HUES64 (cell line): Measurements from ENCODE around the gene POLR3E.
"Not testable (repeated sequence)": the region's sequence is repeated elsewhere in the genome, so short reads cannot be mapped to it uniquely, and the experiment has no call there.

Experiments
- H3K27ac ChIP-seq: 2 replicates; pipeline ENCODE4 v1.7.0; 2013; ENCODE audit warnings: low read depth, low read length, inconsistent platforms
- H3K27me3 ChIP-seq: 2 replicates; pipeline ENCODE4 v1.6.1; 2013; ENCODE audit warnings: mild to moderate bottlenecking, low read length; ENCODE audit not compliant: insufficient read depth
- H3K36me3 ChIP-seq: 2 replicates; pipeline ENCODE4 v1.6.1; 2013; ENCODE audit warnings: mild to moderate bottlenecking, low read length; ENCODE audit not compliant: insufficient read depth
- H3K4me1 ChIP-seq: 2 replicates; pipeline ENCODE4 v1.6.1; 2013; ENCODE audit warnings: mild to moderate bottlenecking, low read length, moderate library complexity; ENCODE audit not compliant: insufficient read depth
- H3K4me3 ChIP-seq: 2 replicates; pipeline ENCODE4 v1.5.1; 2013; ENCODE audit warnings: mild to moderate bottlenecking, low read length, moderate library complexity
- H3K9ac ChIP-seq: 2 replicates; pipeline ENCODE4 v1.6.1; 2013; ENCODE audit warnings: mild to moderate bottlenecking, low read depth, low read length
- H3K9me3 ChIP-seq: 2 replicates; pipeline ENCODE4 v1.6.1; 2013; ENCODE audit warnings: low read depth, low read length; ENCODE audit not compliant: insufficient read depth
- WGBS: fragments of 150-250, 120-280 bp; methylation state at CpG from one replicate; pipeline ENCODE4 v1.1.7; 2013; ENCODE audit warnings: missing lambda C conversion rate; 5-methylcytosine and 5-hydroxymethylcytosine counted together

Gene POLR3E

DNA sequence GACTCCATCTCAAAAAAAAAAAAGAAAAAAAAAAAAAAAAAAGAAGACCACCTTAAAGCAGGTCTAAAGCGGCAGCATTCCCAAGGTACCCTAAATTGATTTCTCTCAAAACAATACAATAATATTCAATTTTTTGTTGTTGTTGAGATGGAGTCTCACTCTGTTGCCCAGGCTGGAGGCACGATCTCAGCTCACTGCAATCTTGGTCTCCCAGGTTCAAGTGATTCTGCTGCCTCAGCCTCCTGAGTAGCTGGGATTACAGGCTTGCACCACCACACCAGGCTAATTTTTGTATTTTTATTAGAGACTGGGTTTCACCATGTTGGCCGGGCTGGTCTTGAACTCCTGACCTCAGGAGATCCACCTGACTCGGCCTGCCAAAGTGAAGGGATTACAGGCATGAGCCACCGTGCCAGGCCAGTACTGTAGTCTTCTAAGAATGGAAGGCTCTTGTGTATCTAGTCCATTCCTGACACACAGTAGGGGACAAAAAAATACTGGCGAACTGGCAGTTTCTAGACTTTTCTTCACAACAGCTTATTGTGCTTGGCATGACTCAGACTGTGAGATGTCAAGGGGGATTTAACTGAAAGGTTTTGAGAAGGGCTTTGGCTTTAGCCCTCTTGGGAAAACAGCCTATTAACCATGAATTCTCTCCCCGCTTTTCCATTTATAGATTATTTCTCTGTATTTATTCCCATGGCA lies 59.9 kb downstream of the POLR3E start:
- no peak overlapping the region for H3K4me3 ChIP-seq
- peaks cover 7% of the 10 kb centered on the region for H3K36me3 ChIP-seq
- H3K27me3 ChIP-seq = no peaks in the 10 kb centered on the region
- peaks cover 38% of the 10 kb centered on the region for H3K4me1 ChIP-seq
- no peak overlapping the region for H3K9ac ChIP-seq
- H3K9me3 ChIP-seq = no peaks in the 10 kb centered on the region
- WGBS = 96% methylated on average over 6 of the region's 7 CpGs
- H3K27ac ChIP-seq = no peak overlapping the region

DNA sequence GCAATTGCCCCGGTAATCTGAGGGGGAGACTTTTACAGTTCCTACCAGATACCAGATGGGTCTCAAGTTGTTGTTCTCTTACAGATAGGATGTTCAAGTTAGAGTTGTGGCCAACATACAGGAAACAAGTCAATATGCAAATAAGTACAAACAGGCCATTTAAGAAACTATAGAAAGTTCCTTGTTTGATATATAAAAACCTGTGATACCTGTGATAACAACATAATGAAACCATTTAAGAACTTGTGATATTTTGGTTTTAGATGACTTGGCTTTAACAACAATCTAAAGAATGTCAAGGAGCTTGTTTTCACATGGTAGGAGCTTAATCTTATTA lies 60.4 kb downstream of the POLR3E start:
- WGBS = 100% methylated on average over 1 of the region's 1 CpG
- Histone ChIP-seq H3K27ac (no peak overlapping the region), H3K36me3 (peaks cover 7% of the 10 kb centered on the region), H3K4me3 (no peak overlapping the region), H3K9me3 (no peaks in the 10 kb centered on the region), H3K27me3 (no peaks in the 10 kb centered on the region), H3K9ac (no peak overlapping the region), H3K4me1 (peaks cover 32% of the 10 kb centered on the region)

DNA sequence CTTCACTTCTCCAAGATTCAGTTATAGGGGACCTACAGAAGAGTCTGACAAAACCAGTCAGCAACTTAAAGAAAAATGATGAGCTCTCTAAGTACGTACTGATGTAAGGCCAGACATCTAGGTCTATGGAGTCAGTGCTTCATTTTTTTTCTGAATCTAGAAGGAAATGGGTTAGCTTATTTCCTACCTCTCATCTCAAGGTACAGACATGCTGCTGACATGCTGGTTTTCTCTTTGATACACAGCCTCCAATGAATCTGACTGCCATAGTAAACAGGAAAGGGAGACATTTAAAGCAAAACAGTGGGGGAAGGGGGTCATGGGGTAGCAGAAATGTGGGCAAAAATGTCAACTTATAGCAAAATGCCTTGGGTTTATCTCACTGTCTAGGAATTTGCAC lies 60.8 kb downstream of the POLR3E start:
- Histone ChIP-seq H3K4me3 (no peak overlapping the region), H3K9me3 (no peaks in the 10 kb centered on the region), H3K27me3 (no peaks in the 10 kb centered on the region), H3K27ac (no peak overlapping the region), H3K4me1 (peaks cover 28% of the 10 kb centered on the region), H3K36me3 (peaks cover 11% of the 10 kb centered on the region), H3K9ac (no peak overlapping the region)
- 93% methylated on average over 1 of the region's 1 CpG for WGBS

GRCh38 chr16:22359679-22360078 lies 62.5 kb downstream of the POLR3E start:
- no peak overlapping the region; the same call in 1 of the 2 replicates for H3K27ac ChIP-seq
- H3K4me1 ChIP-seq = peaks cover 16% of the 10 kb centered on the region
- H3K36me3 ChIP-seq = peaks cover 27% of the 10 kb centered on the region

DNA sequence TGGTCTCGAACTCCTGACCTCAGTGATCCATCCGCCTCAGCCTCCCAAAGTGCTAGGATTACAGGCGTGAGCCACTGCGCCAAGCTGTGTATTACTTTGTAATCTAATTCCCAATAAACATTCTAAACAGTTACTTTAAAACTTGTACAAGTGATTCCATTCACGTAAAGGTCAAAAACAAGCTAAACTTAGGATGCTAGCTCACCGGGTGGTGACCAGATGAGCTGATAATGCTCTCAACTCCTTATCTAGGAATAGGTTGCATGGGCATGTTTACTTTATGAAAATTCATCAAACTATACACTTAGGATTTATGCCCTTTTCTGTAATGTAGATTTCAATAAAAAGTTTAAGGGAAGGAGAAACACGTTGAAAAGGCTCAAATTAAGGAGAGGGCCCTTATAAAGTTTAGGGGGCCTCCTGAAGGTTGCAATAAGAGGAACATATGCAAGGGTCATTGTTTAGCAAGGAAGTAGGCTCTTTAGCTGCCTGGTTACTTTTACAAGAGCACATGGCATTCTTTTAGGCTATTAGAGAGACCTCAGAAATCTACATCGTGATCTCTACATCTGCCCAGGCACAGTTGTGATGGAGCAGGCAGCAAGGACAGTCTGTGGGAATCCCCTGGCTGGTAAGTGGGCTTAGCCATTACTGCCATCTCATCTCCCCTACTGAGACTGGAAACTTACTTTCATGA lies 63.9 kb downstream of the POLR3E start:
- no peak overlapping the region for H3K27ac ChIP-seq
- H3K4me3 ChIP-seq = no peak overlapping the region
- H3K9ac ChIP-seq = no peak overlapping the region
- 92% methylated on average over 8 of the region's 8 CpGs for WGBS
- no peaks in the 10 kb centered on the region for H3K9me3 ChIP-seq
- peaks cover 16% of the 10 kb centered on the region for H3K4me1 ChIP-seq
- H3K36me3 ChIP-seq = peaks cover 37% of the 10 kb centered on the region
- H3K27me3 ChIP-seq = no peaks in the 10 kb centered on the region

More at GRCh38 chr16:22359679-22360078, 62.5 kb downstream of the POLR3E start:
- Histone ChIP-seq H3K9me3 (no peaks in the 10 kb centered on the region), H3K9ac (no peak overlapping the region), H3K27me3 (no peaks in the 10 kb centered on the region), H3K4me3 (no peak overlapping the region)

- H3K27me3 ChIP-seq = no peaks in the 10 kb centered on the region
- H3K27ac ChIP-seq = no peak overlapping the region
- H3K9me3 ChIP-seq = no peaks in the 10 kb centered on the region
- 92% methylated on average over 2 of the region's 2 CpGs for WGBS
- peaks cover 37% of the 10 kb centered on the region for H3K36me3 ChIP-seq
- no peak overlapping the region for H3K9ac ChIP-seq
- H3K4me3 ChIP-seq = no peak overlapping the region
- H3K4me1 ChIP-seq = peaks cover 13% of the 10 kb centered on the region
These were observed 67.0 kb downstream of the POLR3E start for GRCh38 chr16:22364241-22364640.

GRCh38 chr16:22366371-22366770 lies 69.2 kb downstream of the POLR3E start:
- Histone ChIP-seq H3K27ac (no peak overlapping the region), H3K4me3 (no peak overlapping the region), H3K4me1 (peaks cover 24% of the 10 kb centered on the region), H3K36me3 (peaks cover 43% of the 10 kb centered on the region), H3K27me3 (no peaks in the 10 kb centered on the region), H3K9me3 (no peaks in the 10 kb centered on the region), H3K9ac (no peak overlapping the region)
- 98% methylated on average over 2 of the region's 2 CpGs for WGBS

DNA sequence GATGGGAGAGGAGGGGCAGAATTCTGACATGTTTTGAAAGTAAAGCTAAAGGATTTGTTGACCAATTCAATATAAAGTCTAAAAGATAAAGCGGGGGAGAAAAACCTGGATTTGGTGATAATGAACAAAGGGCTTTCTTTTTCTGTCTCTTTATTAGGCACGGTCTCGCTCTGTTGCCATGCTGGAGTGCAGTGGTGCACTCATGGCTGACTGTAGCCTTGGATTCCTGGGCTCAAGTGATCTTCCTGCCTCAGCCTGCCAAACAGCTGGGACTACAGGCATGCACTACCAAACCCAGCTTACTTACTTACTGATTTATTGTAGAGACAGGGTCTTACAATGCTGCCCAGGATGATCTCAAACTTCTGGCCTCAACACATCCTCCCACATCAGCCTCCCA lies 69.7 kb downstream of the POLR3E start:
- Histone ChIP-seq H3K27ac (no peak overlapping the region), H3K27me3 (no peaks in the 10 kb centered on the region), H3K4me1 (peaks cover 22% of the 10 kb centered on the region), H3K9ac (no peak overlapping the region), H3K36me3 (peaks cover 46% of the 10 kb centered on the region), H3K4me3 (no peak overlapping the region), H3K9me3 (no peaks in the 10 kb centered on the region)
- WGBS = 91% methylated on average over 3 of the region's 3 CpGs

DNA sequence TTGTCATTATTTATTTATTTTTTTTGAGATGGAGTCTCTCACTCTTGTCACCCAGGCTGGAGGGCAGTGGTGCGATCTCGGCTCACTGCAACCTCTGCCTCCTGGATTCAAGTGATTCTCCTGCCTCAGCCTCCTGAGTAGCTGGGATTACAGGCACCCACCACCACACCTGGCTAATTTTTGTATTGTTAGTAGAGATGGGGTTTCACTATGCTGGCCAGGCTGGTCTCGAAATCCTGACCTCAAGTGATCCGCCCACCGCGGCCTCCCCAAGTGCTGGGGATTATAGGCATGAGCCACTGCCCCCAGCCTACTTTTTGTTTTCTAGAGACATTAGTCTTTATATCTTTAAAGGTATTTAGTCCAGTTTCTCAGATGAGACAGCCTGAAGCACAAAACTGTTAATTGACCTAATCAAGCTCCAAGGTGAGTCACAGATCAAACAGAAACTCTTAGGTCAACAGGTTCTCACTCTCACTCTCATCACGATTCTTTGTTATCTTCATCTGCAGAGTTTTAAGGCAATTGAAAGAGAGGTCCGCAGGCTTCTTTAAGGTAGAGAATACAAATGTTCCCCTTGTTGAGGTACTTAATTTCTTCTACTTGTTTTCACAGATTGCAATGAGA lies 71.1 kb downstream of the POLR3E start:
- not testable (repeated sequence) for H3K27ac ChIP-seq, H3K9ac ChIP-seq, H3K4me3 ChIP-seq, H3K27me3 ChIP-seq, H3K9me3 ChIP-seq
- Histone ChIP-seq H3K4me1 (peaks cover 35% of the 10 kb centered on the region), H3K36me3 (peaks cover 35% of the 10 kb centered on the region)
- WGBS = 95% methylated on average over 8 of the region's 8 CpGs

DNA sequence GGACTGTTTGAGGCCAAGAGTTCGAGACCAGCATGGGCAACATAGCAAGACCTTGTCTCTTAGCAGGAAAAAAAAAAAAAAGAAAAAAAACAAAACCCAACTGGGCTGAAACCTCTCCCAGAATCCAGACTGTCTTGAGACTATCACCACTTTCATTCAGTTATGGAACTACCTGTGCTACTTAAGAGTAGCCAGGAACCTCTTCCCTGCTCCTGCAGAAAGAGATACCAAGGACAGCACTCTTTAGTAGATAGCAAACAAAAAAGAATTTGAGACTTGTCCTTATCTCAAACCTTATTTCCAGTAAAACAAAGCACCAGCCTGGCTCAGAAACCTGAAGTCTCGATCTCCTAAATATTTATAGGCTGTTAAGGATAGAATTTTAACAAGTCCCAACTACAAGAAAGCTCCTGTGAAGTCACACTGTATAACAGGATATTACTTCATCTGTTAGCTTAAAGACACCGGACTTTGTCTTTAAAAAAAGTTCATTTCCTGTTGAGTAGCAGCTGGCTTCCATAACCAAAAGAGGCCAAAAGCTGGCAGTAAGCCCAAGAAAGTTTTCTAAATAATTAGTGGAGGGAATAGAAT lies 72.1 kb downstream of the POLR3E start:
- peaks cover 8% of the 10 kb centered on the region; the same call in 1 of the 2 replicates for H3K27me3 ChIP-seq
- H3K27ac ChIP-seq = no peak overlapping the region
- 90% methylated on average over 2 of the region's 3 CpGs for WGBS
- no peak overlapping the region for H3K9ac ChIP-seq
- no peak overlapping the region for H3K4me3 ChIP-seq
- H3K4me1 ChIP-seq = peaks cover 35% of the 10 kb centered on the region
- no peaks in the 10 kb centered on the region for H3K9me3 ChIP-seq
- H3K36me3 ChIP-seq = peaks cover 25% of the 10 kb centered on the region
